ENCODE data around the gene UBE2E1. TPM values are rescaled to one million over a fixed set of nuclear protein-coding genes. Genes with fewer than 3 reads are reported as not detected.

Gene UBE2E1
- total RNA-seq, 1 experiment from 2014 or later = 102 TPM

GRCh38 chr3:23923786-23924185 is 118.0 kb downstream of the UBE2E1 start:
- TF ChIP-seq CTCF (conservative IDR thresholded peaks at IDR 0.05) (no peak), EZH2 (IDR thresholded peaks at IDR 0.05; ENCODE audit: low read depth) (no peak)
- ChIA-PET CTCF (interaction anchor here (0.7 kb wide), 1 partner anchor 31 kb away, joined by 6 read pairs; no protein-coding TSS in a partner anchor), POLR2A (ENCODE audit: unreplicated experiment) (interaction anchor here (0.6 kb wide), 1 partner anchor 1911 kb away, joined by 11 read pairs; no protein-coding TSS in a partner anchor)
- peaks cover 20% of the 10 kb centered on the region for H3K36me3 ChIP-seq (ENCODE audit: low read depth)
- H3K9me2 ChIP-seq (ENCODE audit: insufficient read depth) = no peaks in the 10 kb centered on the region; the same call in 1 of the 2 replicates
- peaks cover 22% of the 10 kb centered on the region for H4K20me1 ChIP-seq (ENCODE audit: insufficient read depth)
- H3K4me1 ChIP-seq (replicated peaks; ENCODE audit: insufficient read depth) = peaks cover 35% of the 10 kb centered on the region
- no peak overlapping the region for H3K4me3 ChIP-seq
- intact Hi-C loops (cut with micrococcal nuclease; ENCODE audit: unreplicated experiment) = no loop called here
- H3K79me2 ChIP-seq (ENCODE audit: low read depth) = peaks cover 19% of the 10 kb centered on the region
- H3F3A ChIP-seq (ENCODE audit: insufficient read depth, low read depth) = peaks cover 53% of the 10 kb centered on the region
- no peak for DNase-seq
- no TSS peak for BruUV-seq (replicated peaks)
- H3K9me3 ChIP-seq (ENCODE audit: insufficient read depth, low read depth) = no peaks in the 10 kb centered on the region
- no peak overlapping the region for H3K4me2 ChIP-seq
- no peak overlapping the region for H2AFZ ChIP-seq
- no peak overlapping the region for H3K27ac ChIP-seq
- no peaks in the 10 kb centered on the region for H3K27me3 ChIP-seq (ENCODE audit: insufficient read depth, low read depth)

GRCh38 chr3:23926246-23926645 is 120.5 kb downstream of the UBE2E1 start:
- H3K79me2 ChIP-seq (ENCODE audit: low read depth) = no peaks in the 10 kb centered on the region
- no peaks in the 10 kb centered on the region for H3K27me3 ChIP-seq (ENCODE audit: insufficient read depth, low read depth)
- H3K4me2 ChIP-seq = no peak overlapping the region
- H3K9me2 ChIP-seq (ENCODE audit: insufficient read depth) = no peaks in the 10 kb centered on the region
- no peak overlapping the region for H3K27ac ChIP-seq
- H4K20me1 ChIP-seq (ENCODE audit: insufficient read depth) = no peaks in the 10 kb centered on the region
- peaks cover 11% of the 10 kb centered on the region; the same call in 1 of the 2 replicates for H3K4me1 ChIP-seq (replicated peaks; ENCODE audit: insufficient read depth)
- no TSS peak for BruUV-seq (replicated peaks)
- H3K9me3 ChIP-seq (ENCODE audit: insufficient read depth, low read depth) = no peaks in the 10 kb centered on the region
- H3F3A ChIP-seq (ENCODE audit: insufficient read depth, low read depth) = peaks cover 29% of the 10 kb centered on the region
- H2AFZ ChIP-seq = no peak overlapping the region
- ChIA-PET POLR2A (ENCODE audit: unreplicated experiment) (no interaction called here), CTCF (no interaction called here)
- no peak overlapping the region for H3K4me3 ChIP-seq
- no peak for DNase-seq
- no peak for TF ChIP-seq EZH2 (IDR thresholded peaks at IDR 0.05; ENCODE audit: low read depth)
- no peak for TF ChIP-seq CTCF (conservative IDR thresholded peaks at IDR 0.05)
- intact Hi-C loops (cut with micrococcal nuclease; ENCODE audit: unreplicated experiment) = no loop called here
- H3K36me3 ChIP-seq (ENCODE audit: low read depth) = no peaks in the 10 kb centered on the region

- POLR2A ChIA-PET (ENCODE audit: unreplicated experiment) = no interaction called here
- Histone ChIP-seq H3K27me3 (ENCODE audit: insufficient read depth, low read depth) (no peaks in the 10 kb centered on the region), H3K79me2 (ENCODE audit: low read depth) (no peaks in the 10 kb centered on the region), H3K27ac (no peak overlapping the region), H2AFZ (no peak overlapping the region), H3K4me1 (replicated peaks; ENCODE audit: insufficient read depth) (peaks cover 11% of the 10 kb centered on the region; the same call in 1 of the 2 replicates), H3K9me2 (ENCODE audit: insufficient read depth) (no peaks in the 10 kb centered on the region), H3K4me3 (no peak overlapping the region), H3K4me2 (no peak overlapping the region), H3K9me3 (ENCODE audit: insufficient read depth, low read depth) (no peaks in the 10 kb centered on the region), H4K20me1 (ENCODE audit: insufficient read depth) (no peaks in the 10 kb centered on the region), H3K36me3 (ENCODE audit: low read depth) (no peaks in the 10 kb centered on the region), H3F3A (ENCODE audit: insufficient read depth, low read depth) (peaks cover 24% of the 10 kb centered on the region)
- intact Hi-C loops (cut with micrococcal nuclease; ENCODE audit: unreplicated experiment) = no loop called here
- no TSS peak for BruUV-seq (replicated peaks)
- DNase-seq = no peak
- CTCF ChIA-PET = no interaction called here
- TF ChIP-seq EZH2 (IDR thresholded peaks at IDR 0.05; ENCODE audit: low read depth) (no peak), CTCF (conservative IDR thresholded peaks at IDR 0.05) (no peak)
Observed at GRCh38 chr3:23926736-23927135, 121.0 kb downstream of the UBE2E1 start.

Measured in PC-9 (cell line).